Left kidney (tissue), 2 donors: ENCODE measurements around the gene NEK5. TPM values are rescaled to one million over a fixed set of nuclear protein-coding genes. Genes with fewer than 3 reads are reported as not detected.
A peak's percentile ranks its signal among the peaks of the same experiment; 100 is the strongest.
"Not testable (repeated sequence)": the region's sequence is repeated elsewhere in the genome, so short reads cannot be mapped to it uniquely, and the experiment has no call there.

Experiments used
- DNase-seq: peaks from one replicate; pipeline ENCODE4 v3.0.0-alpha.2; 2013
- polyA plus RNA-seq: library from polyadenylated mRNA; unstranded; fragments of 120-200 nt; gene quantifications from one replicate; pipeline ENCODE4 v1.2.1, GENCODE V29; 2013; ENCODE audit not compliant: insufficient read length

NEK5 gene
- polyA plus RNA-seq, 1 donor: 7.1 TPM

DNA sequence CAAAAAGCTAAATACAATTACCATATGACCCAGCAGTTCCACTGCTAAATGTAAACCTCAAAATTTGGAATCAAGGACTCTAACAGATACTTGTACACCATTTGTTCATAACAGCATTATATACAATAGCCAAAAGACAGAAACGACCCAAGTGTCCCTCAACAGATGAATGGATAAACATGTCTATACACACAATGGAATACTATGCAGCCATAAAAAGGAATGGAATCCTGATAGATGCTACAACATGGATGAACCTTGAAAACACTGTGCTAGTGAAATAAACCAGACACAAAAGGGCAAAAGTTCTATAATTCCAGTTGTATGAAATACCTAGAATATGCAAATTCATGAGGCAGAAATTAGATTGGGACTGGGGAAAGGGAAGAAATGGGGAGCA is 18.4 kb upstream of the NEK5 start:
- DNase-seq: no peak

DNA sequence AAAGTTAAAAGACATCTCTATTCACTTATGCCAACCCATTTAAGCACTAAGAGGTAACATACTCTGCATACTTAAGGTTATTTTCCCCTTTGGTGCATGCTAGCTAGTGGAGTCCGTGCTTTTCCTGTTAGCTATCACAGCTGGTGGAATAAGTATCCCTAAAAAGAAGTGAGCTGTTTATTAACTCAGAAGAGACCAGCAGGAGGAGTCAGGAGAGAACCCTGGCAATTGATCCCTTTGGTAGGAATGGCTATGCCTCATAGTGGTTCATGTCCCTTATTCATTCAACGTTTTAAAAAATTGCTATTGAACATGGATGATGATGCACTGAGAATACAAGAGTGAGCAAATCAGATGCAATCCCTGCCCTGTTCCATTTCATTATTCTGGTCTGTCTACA is 12.4 kb upstream of the NEK5 start:
- no peak for DNase-seq

DNA sequence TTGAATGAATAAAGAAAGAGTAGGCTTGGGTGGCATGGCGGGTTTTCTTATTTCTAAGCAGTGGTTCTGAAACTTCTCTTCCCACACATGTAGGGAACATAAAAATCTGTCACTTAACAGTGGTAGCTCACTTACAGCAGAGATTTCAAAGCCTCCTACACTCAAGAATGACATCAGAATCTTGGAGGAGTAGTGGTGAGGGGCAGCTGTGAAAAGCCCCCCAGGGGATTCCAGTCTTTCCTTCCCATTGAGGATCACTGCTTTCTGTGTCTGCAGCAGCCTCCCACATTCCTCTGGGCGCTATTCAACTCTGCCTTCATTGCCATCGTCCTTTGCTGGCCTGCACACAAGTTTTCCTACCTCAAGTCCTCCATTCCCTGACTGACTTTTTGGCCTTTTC is 8.6 kb upstream of the NEK5 start:
- no peak for DNase-seq

DNA sequence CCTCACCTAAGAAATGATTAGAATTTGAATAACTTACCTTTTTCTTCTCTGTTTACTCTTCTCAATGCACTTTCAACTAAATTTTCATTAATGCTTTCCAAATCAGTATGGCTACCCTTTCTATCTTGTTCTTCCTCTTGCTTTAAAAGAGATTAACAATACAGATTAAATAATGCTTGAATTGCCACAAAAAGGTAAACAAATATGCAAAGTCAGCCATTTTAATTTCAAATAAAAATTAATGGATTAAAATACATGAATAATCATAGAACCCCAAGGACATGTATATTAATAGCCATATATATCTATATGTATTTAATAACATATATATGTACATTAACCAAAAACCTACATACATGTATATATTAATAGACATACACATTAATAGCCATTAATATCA is 7.9 kb upstream of the NEK5 start:
- DNase-seq: no peak

DNA sequence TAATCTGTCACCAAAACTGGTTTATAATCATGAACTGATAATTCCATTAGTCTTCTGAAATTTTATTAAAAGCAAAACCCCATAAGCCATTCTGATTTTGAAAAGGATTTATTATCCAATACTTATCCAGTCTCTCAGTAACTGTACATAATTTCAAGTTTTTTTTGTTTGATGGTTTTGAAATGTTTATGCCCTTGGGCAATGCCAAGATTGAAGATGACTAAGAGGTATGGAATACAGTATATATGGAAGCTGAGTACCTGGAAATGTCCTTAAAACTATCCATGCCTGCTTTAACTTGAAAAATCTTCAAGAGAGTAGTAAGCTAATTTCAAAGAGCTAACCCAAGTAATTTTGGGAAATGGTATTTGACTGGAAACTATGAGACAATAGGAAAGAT is 1.8 kb upstream of the NEK5 start:
- no peak for DNase-seq

DNA sequence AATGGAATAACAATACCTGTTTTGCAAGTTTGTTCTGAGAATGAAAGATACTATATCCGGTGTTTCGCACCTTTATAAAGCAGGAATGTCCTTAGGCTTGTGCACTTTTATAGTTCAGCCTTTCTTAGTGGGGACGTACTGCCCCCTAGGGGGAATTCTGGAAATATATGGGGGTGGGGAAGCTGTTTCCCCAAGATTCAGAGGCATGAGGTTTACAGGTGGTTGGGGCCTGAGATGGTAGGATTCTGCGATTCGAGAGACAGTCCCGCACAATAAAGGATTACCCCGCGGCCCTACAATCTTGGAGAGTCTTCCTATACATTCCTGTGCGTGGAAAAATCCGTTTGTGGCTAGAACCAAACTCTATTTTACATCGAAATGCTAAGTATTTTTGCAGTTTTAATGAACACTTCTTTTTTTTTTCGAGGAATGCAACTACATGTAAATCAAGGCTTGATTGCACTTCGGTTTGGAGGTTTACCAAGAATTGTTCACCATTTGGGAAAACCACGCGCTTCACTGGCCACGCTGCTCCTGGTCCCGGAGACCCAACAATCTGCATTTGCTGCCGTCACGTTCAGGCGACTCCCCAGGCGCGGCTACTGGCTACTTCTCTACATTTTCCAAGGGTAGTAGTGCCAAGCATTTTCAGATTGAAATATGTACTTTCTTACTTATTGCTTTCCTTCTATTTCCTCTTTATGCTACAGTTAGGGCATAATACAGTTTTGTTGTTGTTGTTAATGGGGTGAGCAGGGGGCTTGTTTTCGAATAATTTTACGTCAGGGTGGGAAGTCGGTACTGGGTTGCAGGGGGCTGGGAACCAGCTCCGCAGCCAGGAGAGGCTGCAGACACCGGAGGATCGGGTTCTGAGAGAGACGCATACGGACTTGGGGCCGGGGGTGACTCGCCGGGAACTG is 830 bp downstream of the NEK5 start:
- DNase-seq: peak; percentile 85

DNA sequence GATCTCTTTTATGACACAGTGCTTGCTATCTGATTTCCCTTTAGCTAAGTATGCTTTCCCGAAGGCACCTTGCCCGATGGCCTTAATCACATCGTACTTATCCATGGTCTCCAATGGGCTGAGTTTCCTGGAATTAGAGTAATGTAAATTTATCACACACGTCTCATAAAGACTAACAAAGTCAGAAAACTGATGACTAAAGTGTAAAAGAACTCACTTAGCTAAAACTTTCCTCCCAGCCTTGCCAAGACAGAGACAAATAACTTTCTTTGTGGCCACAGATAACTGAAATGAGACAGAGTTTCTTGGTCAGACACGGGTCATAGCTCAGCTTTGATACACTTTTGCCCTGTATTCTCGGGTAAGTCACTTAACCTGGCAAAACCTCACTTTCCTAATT is 1.5 kb downstream of the NEK5 start:
- no peak for DNase-seq

DNA sequence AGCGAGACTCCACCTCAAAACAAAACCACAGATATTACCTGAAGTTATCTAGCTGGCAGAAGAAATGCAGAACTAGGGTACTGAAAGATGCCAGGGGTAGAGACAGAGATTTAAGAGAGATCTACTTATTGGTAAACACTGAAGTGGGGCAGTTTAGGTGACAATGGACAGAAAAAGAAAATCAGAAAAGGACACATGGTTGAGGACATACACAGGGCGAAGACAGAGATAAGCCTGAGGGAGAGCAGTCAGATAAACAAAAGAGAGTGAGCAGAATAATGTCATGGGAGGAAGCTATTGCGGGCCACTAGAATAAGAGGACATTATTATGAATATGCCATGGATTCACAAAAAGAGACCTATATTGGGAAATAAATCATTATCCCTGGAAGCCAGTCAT is 3.3 kb downstream of the NEK5 start:
- DNase-seq: no peak

DNA sequence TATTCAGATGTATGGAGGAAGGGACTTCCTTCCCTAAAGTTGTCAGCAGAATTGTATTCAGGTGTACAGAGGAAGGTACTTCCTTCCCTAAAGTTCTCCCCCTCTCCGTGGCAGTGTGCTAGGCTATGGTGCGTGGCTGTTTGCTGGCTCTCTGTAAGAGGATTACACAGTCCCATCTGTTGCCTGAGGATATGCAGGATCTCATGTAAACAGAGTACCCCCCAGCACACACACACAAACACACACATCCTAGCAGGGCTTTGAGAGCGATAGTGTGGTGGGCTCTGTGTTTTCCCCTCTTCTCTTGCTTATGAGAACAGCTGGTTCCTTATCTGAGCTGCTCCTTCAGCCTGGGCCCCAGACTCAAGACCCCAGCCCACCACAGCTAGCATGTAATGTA is 10.3 kb downstream of the NEK5 start:
- no peak for DNase-seq

DNA sequence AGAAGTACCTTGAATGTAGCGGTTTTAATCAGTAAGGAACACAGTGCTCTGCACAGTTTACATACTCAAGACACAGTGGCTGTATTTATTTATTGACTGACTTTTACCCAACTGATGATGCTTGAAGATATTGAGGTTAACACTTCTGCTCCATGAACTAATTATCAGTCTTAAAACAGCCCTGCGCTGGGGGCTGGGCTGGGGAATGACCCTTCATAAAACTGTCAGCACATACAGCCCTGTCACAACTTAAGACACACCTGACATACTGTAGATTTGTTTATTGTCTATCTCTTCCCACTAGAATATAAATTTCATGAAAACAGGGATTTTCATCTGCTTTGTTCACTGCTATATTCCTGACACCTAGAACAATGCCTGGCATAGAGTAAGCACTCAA is 10.8 kb downstream of the NEK5 start:
- no peak for DNase-seq

DNA sequence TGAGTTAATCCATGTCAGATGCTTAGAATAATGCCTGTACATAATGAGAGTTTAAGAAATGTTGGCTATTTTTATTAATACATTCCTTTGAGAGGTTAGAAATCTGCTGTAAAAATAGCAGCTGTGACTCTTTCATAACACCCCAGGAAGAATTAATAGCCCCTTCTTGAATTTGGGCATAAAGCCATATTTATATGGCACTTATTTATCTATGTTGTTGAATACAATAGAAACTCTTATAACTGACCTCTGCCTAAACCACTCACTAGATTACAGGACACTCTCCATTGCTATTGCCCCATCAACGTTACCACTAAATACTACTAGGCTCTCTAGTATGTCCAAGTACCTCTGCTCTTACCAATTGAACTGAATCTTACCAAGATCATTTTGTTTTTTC is 16.3 kb downstream of the NEK5 start:
- no peak for DNase-seq

DNA sequence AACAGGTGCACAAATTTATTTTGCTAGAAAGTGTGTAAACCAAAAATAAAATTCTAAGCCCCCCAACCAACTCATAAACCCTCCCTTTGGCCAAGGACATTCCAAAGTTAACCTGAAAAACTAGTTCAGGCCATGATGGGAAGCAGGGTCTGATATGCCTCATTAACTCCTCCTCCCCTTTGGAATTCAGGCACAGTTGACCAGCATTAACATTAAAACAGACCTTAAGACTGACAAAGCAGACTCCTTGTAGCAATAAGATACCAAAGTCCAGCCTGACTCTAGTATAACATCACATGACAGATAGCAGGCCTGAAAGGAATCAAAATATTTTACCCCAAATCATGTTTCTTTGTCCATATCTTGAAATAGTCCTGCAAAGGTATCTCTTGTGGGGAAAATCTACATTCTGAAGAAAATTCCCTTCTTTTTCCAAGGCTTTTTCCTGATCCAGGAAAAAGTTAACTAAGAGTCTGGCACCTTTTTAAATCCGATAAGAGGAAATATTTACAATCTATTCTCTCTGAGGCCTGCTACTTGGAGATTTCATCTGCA is 19.7 kb downstream of the NEK5 start:
- DNase-seq: peak; percentile 66

DNA sequence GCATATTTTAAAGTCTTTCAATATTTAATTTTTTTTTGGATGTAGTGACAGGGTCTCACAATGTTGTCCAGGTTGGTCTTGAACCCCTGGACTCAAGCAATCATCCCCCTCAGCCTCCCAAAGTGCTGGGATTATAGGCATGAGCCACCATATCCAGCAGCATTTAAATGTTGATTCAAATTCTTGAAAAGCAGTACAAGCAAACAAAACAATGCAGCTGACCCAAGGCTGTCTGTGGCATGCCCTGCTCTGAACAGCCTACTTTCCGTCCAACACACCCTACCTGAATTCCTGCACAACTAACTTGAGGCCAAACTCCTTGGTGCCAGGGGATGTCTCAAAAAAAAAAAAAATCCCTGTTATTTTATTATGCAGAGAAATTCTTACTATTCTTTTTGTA is 23.0 kb downstream of the NEK5 start:
- no peak for DNase-seq

DNA sequence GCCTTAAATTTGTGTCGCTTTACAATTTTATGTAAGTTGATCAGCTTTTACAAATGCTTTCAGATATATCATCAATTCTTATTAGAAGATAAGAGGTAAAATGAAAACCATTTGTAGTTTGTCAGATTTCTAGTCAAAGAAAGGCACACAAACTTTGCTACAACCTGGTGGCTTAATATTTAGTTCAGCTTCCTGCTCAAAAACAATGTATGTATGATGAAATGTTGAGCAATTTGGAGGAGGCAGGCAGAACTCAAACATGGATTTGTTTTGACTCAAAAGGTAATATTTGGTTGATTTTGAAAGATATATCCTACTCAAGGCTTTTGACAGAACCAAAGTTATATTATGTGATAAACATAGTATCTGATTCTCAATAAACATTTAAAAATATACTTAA is 24.2 kb downstream of the NEK5 start:
- DNase-seq: no peak

DNA sequence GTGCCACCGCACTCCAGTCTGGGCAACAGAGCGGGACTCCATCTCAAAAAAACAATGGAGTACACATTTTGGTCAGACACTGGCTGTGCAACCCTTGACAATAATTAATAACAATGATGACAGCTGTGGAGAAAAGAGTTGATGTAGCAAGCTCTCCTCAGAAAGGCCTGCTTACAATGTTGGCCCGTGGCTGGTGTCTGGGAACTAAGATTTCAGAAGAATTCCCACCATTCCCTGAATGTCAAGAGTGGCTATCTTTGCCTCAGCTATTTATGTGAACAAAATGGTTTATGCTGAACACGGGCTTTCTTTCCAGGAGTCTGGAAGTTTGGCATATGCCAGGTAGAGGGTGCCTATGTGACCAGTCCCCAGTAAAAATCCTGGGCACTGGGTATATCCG is 25.5 kb downstream of the NEK5 start:
- DNase-seq: no peak

DNA sequence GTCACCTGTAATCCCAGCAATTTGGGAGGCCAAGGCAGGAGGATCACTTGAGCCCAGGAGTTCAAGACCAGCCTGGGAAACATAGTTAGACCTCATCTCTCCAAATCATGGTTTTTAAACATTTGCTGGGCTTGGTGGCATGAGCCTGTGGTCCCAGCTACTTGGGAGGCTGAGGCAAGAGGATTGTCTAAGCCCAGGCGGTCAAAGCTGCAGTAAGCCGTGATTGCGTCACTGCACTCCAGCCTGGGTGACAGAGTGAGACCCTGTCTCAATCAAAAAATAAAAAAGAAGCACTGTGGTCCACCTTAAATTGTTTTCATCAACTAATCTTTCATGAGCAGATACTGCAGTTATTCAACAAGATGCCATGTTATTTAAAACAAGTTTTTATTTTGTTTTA is 26.4 kb downstream of the NEK5 start:
- not testable (repeated sequence) for DNase-seq

DNA sequence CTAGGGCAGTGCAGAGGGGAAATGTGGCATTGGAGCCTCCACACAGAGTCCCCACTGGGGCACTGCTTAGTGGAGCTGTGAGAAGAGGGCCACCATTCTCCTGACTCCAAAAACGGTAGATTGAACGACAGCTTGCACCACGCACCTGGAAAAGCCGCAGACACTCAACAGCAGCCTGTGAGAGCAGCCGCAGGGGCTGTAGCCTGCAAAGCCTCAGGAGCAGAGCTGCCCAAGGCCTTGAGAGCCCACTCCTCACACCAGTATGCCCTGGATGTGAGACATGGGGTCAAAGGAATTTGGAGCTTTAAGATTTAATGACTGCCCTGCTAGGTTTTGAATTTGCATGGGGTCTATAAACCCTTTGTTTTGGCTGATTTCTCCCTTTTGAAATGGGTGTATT is 31.7 kb downstream of the NEK5 start:
- no peak for DNase-seq

DNA sequence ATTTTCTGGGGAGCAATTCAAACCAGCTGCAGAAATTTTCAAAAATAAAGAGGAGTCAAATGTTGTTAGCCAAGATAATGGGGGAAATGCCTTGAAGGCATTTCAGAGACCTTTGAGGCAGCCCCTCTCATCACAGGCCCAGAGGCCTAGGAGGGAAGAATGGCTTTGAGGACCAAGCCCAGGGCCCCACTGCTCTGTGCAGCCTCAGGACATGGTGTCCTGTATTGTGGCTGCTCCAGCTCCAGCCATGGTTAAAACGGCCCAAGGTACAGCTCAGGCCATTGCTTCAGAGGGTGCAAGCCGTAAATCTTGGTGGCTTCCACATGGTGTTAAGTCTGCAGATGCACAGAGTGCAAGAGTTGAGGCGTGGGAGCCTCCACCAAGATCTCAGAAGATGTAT is 32.1 kb downstream of the NEK5 start:
- no peak for DNase-seq

DNA sequence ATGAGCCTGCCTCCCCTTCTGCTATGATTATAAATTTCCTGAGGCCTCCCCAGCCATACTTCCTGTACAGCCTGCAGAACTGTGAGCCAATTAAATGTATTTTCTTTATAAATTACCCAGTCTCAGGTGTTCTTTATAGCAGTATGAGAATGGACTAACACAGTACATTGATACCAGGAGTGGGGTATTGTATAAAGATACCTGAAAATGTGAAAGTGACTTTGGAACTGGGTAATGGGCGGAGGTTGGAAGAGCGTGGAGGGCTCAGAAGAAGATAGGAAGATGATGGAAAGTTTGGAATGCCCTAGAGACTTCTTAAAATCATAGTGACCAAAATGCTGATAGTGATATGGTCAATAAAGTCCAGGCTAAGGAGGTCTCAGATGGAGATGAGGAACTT is 32.8 kb downstream of the NEK5 start:
- DNase-seq: no peak

DNA sequence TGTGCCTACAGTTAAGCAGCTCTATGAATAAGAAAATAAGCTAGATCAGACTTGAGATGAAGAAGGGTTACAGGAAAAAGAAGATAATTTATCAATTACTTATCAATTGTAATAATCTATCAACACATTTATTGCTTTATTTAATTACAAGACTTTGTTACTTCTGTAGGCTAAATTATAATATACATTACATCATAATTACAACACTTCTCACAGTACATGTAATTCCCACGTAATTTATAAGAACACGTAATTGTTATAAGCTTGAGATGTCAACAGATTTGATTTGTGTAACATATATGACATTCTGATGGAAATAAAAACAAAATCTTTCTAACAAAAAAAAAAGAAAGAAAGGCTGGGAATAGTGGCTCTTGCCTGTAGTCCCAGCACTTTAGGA is 36.8 kb downstream of the NEK5 start:
- no peak for DNase-seq

DNA sequence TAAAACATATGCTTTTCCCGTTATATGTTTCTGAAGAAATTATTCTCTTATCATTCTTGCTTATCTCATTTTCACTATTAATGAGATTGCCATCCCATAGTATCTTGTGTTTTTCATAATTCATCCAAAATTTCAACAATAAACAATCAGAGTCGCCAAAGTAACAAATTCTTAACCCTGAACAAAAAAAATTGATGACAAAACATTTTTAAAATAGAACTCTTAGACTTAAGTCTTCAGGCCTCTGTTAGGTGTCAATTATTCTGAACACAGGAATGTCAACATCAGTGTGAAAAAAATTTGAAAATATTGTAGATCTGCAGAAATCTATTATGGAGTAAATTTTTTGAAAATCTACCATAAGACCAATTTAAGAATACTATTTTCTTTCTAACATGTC is 37.4 kb downstream of the NEK5 start:
- no peak for DNase-seq

DNA sequence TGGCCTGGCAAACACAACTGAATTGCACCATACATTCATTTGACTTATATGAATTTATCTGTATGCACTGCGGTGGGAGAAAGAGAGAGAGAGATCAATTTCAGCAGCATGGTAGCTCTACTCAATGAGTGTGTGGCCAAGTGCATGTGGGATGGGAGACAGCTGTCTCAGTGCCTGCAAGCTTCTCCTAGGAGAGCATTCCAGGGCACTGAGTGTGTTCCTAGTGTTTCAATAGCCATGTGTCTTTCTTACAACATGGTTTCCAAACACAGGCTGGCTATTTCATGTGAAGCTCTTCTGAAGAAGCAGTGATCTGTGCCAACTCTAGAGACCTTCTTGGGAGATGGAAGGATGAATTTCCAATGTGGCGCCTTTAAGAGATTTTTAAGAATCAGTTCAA is 43.5 kb downstream of the NEK5 start:
- no peak for DNase-seq

DNA sequence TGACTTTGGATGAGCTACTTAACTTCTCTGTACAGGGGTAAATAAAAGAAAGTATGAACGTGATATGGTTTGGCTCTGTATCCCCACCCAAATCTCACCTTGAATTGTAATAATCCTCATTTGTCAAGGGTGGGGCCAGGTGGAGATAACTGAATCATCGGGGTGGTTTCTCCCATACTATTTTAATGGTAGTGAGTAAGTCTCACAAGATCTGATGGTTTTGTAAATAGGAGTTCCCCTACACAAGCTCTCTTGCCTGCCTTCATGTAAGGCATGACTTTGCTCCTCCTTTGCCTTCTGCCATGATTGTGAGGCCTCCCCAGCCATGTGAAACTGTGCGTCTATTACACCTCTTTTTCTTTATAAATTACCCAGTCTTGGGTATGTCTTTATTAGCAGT is 43.9 kb downstream of the NEK5 start:
- DNase-seq: not testable (repeated sequence)

DNA sequence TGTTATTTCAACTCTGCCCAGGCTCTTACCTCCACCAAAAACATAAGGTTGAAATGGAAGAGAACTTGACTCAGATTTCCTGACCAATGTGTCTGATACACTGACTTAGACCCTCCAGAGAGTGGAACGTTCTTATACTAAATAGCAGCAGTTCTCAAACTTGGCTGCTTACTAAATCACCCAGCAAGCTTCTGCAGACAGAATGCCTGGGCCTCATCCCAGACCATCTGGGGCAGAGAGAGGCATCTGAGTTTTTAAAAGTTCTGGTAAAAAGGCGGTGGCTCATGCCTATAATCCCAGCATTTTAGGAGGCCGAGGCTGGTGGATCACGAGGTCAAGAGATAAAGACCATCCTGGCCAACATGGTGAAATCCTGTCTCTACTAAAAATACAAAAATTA is 46.3 kb downstream of the NEK5 start:
- DNase-seq: no peak
